PFSK-1 (cell line): ENCODE results near the gene HSD17B4.

Experiments
- FOXP2 ChIP-seq: optimal IDR thresholded peaks from 2 replicates; pipeline ENCODE3; 2011; ENCODE audit warnings: borderline replicate concordance, control low read depth, inconsistent platforms; ENCODE audit not compliant: insufficient read depth; ENCODE audit errors: extremely low read length, extremely low read depth
- POLR2AphosphoS5 ChIP-seq: IDR thresholded peaks from 2 replicates; pipeline ENCODE4 v1.6.1; 2012; ENCODE audit warnings: low read depth, mild to moderate bottlenecking, control low read depth, low read length, moderate library complexity
- SIN3A ChIP-seq: IDR thresholded peaks from 2 replicates; pipeline ENCODE4 v1.6.1; 2012; ENCODE audit warnings: mild to moderate bottlenecking, low read length, moderate library complexity, borderline replicate concordance; ENCODE audit not compliant: insufficient read depth
- TAF1 ChIP-seq: IDR thresholded peaks from 2 replicates; pipeline ENCODE4 v1.6.1; 2012; ENCODE audit warnings: low read length, control low read depth, borderline replicate concordance; ENCODE audit not compliant: insufficient read depth
- TF ChIP-seq, protein P1 (sequence below), 2 experiments: IDR thresholded peaks; 2 replicates each; pipeline versions ENCODE4 v1.6.1 to v1.8.0; 2011 to 2012; ENCODE audit warnings: low read depth in 2 of 2, low read length in 2 of 2, control low read depth in 1 of 2, inconsistent platforms in 1 of 2, mild to moderate bottlenecking in 1 of 2, moderate library complexity in 1 of 2; ENCODE audit not compliant: insufficient read depth in 1 of 2

The HSD17B4 gene

DNA sequence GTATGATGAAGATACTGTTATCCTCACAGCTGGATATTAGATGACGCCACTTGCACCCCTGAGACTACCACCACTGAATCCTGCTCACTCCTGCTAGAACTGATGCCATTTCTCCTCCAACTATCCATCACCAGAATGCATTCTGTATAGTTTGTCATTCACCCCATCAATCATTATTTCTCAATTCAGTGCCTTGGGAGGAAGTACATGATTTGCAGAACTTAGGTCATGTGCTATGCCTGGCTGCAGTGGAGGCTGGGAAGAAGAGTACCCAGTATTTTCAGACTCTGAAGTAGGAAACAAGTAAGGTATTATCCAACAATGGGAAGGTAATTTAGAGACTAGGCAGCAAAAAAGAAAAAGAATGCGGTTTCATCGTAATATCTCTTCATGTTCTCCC is 26.2 kb upstream of the HSD17B4 start:
- TF ChIP-seq TAF1: no peak
- no peak for TF ChIP-seq POLR2AphosphoS5
- no peak for TF ChIP-seq FOXP2
- TF ChIP-seq, protein P1, sequence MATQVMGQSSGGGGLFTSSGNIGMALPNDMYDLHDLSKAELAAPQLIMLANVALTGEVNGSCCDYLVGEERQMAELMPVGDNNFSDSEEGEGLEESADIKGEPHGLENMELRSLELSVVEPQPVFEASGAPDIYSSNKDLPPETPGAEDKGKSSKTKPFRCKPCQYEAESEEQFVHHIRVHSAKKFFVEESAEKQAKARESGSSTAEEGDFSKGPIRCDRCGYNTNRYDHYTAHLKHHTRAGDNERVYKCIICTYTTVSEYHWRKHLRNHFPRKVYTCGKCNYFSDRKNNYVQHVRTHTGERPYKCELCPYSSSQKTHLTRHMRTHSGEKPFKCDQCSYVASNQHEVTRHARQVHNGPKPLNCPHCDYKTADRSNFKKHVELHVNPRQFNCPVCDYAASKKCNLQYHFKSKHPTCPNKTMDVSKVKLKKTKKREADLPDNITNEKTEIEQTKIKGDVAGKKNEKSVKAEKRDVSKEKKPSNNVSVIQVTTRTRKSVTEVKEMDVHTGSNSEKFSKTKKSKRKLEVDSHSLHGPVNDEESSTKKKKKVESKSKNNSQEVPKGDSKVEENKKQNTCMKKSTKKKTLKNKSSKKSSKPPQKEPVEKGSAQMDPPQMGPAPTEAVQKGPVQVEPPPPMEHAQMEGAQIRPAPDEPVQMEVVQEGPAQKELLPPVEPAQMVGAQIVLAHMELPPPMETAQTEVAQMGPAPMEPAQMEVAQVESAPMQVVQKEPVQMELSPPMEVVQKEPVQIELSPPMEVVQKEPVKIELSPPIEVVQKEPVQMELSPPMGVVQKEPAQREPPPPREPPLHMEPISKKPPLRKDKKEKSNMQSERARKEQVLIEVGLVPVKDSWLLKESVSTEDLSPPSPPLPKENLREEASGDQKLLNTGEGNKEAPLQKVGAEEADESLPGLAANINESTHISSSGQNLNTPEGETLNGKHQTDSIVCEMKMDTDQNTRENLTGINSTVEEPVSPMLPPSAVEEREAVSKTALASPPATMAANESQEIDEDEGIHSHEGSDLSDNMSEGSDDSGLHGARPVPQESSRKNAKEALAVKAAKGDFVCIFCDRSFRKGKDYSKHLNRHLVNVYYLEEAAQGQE (IDR thresholded peaks at IDR 0.05; ENCODE audit: insufficient read depth in 1 of 2, low read depth in 2 of 2, low read length in 2 of 2): no peak
- no peak for TF ChIP-seq SIN3A

DNA sequence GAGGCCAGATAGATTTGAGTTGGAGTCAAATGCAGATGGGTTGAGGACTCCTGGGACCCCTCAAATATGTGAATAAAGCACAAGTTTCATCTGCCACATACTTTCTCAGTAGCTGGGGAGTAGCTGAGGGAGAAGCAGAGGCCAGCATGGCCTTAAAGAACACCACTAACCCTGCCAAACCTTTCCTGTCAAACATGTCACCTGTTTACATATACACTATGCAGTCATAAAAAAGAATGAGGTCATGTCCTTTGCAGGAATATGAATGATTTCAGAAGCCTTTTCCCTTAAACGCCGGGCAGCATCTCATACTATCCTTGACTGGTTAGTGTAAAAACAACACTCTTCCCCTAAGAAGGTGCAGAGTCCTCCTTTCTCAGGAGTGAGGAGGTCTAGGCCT is 25.2 kb upstream of the HSD17B4 start:
- TF ChIP-seq, protein P1 (IDR thresholded peaks at IDR 0.05; ENCODE audit: insufficient read depth in 1 of 2, low read depth in 2 of 2, low read length in 2 of 2): no peak
- TF ChIP-seq TAF1: no peak
- TF ChIP-seq POLR2AphosphoS5: no peak
- TF ChIP-seq FOXP2: no peak
- TF ChIP-seq SIN3A: no peak

DNA sequence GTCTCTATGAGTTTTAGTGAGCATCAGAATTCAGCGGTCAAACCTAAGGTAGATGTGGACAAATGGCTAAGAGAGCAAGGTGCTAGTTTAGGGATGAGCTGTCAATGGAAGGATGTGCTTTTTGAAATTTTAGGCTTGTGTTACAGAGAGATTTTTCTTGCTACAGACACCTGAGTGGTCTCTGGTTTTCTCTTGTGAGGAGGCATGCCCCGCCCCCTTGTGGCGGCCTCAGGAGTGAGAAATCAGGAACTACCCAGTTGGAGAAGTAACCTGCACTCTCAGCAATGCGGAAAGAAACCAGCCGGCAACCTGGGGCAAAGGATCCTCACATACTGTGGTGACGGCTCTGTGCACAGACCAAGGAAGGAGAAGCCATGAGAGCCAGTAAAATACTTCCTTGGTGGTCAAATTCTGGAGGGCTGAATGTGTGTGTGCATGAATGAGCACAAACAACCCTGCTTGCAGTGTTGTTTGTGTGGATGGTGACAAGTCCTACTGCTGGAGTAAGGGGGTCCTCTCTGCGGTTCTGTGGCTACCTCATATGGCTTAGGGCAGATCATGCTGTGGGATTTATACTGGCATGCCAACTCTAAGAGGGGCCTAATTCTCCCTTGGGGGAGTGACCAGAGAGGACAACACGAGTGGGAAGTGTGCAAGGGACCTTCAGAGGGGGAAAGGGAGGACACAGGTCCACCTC is 16.7 kb upstream of the HSD17B4 start:
- TF ChIP-seq, protein P1 (IDR thresholded peaks at IDR 0.05; ENCODE audit: insufficient read depth in 1 of 2, low read depth in 2 of 2, low read length in 2 of 2): no peak
- TF ChIP-seq POLR2AphosphoS5 (no peak), SIN3A (no peak), TAF1 (no peak), FOXP2 (no peak)

DNA sequence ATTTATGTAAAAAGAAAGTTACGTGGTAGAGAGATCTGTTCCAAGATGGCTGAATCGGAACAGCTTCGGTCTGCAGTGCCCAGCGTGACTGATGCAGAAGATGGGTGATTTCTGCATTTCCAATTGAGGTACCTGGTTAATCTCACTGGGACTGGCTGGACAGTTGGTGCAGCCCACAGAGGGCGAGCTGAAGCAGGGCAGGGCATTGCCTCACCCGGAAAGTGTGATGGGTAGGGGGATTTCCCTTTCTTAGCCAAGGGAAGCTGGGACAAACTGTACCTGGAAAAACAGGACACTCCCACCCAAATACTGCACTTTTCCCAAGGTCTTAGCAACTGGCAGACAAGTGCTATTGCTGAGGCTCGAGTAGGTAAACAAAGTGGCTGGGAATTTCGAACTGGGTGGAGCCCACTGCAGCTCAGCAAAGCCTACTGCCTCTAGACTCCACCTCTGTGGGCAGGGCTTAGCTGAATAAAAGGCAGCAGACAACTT is 13.1 kb upstream of the HSD17B4 start:
- TF ChIP-seq, protein P1 (IDR thresholded peaks at IDR 0.05; ENCODE audit: insufficient read depth in 1 of 2, low read depth in 2 of 2, low read length in 2 of 2): no peak
- no peak for TF ChIP-seq SIN3A
- no peak for TF ChIP-seq TAF1
- TF ChIP-seq FOXP2: no peak
- no peak for TF ChIP-seq POLR2AphosphoS5
